ENCODE data around the gene ZNF630. TPM values are rescaled to one million over a fixed set of nuclear protein-coding genes. Genes with fewer than 3 reads are reported as not detected.
"Not testable (repeated sequence)": the region's sequence is repeated elsewhere in the genome, so short reads cannot be mapped to it uniquely, and the experiment has no call there.

Gene ZNF630
- total RNA-seq, 1 experiment from 2014 or later, result 1.5 TPM

GRCh38 chrX:48035891-48036290 lies 35.5 kb downstream of the ZNF630 start:
- H4K5ac ChIP-seq (ENCODE audit: insufficient read length, low read depth, low read length), result no peak overlapping the region
- no peak overlapping the region for H3K4me2 ChIP-seq (ENCODE audit: insufficient read depth, insufficient read length, low read length)
- H3K79me2 ChIP-seq (ENCODE audit: insufficient read depth, low read length), result no peaks in the 10 kb centered on the region
- Mint-ChIP-seq H3K4me1 (no peaks in the 10 kb centered on the region), H3K27me3 (ENCODE audit: low read depth) (no peaks in the 10 kb centered on the region; the same call in 1 of the 2 replicates), H3K36me3 (ENCODE audit: insufficient read depth in 1 of 3, low read depth in 3 of 3) (peaks cover 0 to 8% (median 8%) of the 10 kb centered on the region in 3 experiments; a peak in 4 of 7 replicates), H3K27ac (no peak overlapping the region), H3K4me3 (no peak overlapping the region), H3K9me3 (peaks cover 58 to 61% of the 10 kb centered on the region in 2 experiments)
- H4K91ac ChIP-seq (ENCODE audit: insufficient read length, low read depth, low read length), result no peak overlapping the region
- DNase-seq, result no peak
- no peak overlapping the region for H3K18ac ChIP-seq (ENCODE audit: insufficient read length, low read depth, low read length)
- H2BK15ac ChIP-seq (ENCODE audit: low read depth, low read length), result no peak overlapping the region
- no peaks in the 10 kb centered on the region for H4K20me1 ChIP-seq (ENCODE audit: control insufficient read depth, insufficient read depth, insufficient read length)
- H3K9ac ChIP-seq (ENCODE audit: extremely low read depth, insufficient read length, low read length), result no peak overlapping the region
- H3K27me3 ChIP-seq (ENCODE audit: insufficient read depth, low read length), result no peaks in the 10 kb centered on the region
- H2BK12ac ChIP-seq (ENCODE audit: insufficient read length, low read depth, low read length), result no peak overlapping the region
- H2BK5ac ChIP-seq (ENCODE audit: insufficient read length, low read length), result no peak overlapping the region
- H3K79me1 ChIP-seq (ENCODE audit: insufficient read depth, low read depth, low read length, poor library complexity, severe bottlenecking), result no peaks in the 10 kb centered on the region
- H3K27ac ChIP-seq (ENCODE audit: insufficient read length, low read depth, low read length), result no peak overlapping the region
- no peak overlapping the region for H3T11ph ChIP-seq (ENCODE audit: low read length)
- no peak overlapping the region for H2AFZ ChIP-seq (ENCODE audit: low read length)
- peaks cover 37% of the 10 kb centered on the region for H3K9me3 ChIP-seq (ENCODE audit: control insufficient read depth, low read depth, low read length)
- no CpG with 5 or more reads among the region's 4 CpGs for WGBS (ENCODE audit: extremely low coverage, insufficient read length, low lambda C conversion rate)
- TF ChIP-seq, protein P1, sequence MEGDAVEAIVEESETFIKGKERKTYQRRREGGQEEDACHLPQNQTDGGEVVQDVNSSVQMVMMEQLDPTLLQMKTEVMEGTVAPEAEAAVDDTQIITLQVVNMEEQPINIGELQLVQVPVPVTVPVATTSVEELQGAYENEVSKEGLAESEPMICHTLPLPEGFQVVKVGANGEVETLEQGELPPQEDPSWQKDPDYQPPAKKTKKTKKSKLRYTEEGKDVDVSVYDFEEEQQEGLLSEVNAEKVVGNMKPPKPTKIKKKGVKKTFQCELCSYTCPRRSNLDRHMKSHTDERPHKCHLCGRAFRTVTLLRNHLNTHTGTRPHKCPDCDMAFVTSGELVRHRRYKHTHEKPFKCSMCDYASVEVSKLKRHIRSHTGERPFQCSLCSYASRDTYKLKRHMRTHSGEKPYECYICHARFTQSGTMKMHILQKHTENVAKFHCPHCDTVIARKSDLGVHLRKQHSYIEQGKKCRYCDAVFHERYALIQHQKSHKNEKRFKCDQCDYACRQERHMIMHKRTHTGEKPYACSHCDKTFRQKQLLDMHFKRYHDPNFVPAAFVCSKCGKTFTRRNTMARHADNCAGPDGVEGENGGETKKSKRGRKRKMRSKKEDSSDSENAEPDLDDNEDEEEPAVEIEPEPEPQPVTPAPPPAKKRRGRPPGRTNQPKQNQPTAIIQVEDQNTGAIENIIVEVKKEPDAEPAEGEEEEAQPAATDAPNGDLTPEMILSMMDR (conservative IDR thresholded peaks at IDR 0.05), result no peak
- no peak overlapping the region for H3K4ac ChIP-seq (ENCODE audit: low read depth, low read length)
- H4K8ac ChIP-seq (replicated peaks; ENCODE audit: insufficient read length, low read depth, low read length), result no peak overlapping the region
- no peaks in the 10 kb centered on the region for H3K23me2 ChIP-seq (ENCODE audit: insufficient read length, low read depth, low read length, poor library complexity, severe bottlenecking)
- no peak overlapping the region for H2AK5ac ChIP-seq (ENCODE audit: insufficient read length, low read length)
- H3K23ac ChIP-seq (ENCODE audit: insufficient read length, low read depth, low read length), result no peak overlapping the region
- no peak overlapping the region for H3K56ac ChIP-seq (ENCODE audit: insufficient read length, low read depth, low read length)
- H3K14ac ChIP-seq (ENCODE audit: insufficient read depth, low read length), result no peak overlapping the region
- no peak overlapping the region for H2BK120ac ChIP-seq (ENCODE audit: low read depth, low read length, poor library complexity, severe bottlenecking)
- no peaks in the 10 kb centered on the region for H3K4me1 ChIP-seq (ENCODE audit: insufficient read depth, low read length)
- no peak overlapping the region for H2BK20ac ChIP-seq (ENCODE audit: low read depth, low read length, poor library complexity, severe bottlenecking)

- H2BK20ac ChIP-seq (ENCODE audit: low read depth, low read length, poor library complexity, severe bottlenecking); H3K23me2 ChIP-seq (ENCODE audit: insufficient read length, low read depth, low read length, poor library complexity, severe bottlenecking); H3T11ph ChIP-seq (ENCODE audit: low read length); H2AFZ ChIP-seq (ENCODE audit: low read length); H4K8ac ChIP-seq (replicated peaks; ENCODE audit: insufficient read length, low read depth, low read length); H3K18ac ChIP-seq (ENCODE audit: insufficient read length, low read depth, low read length); H3K4me2 ChIP-seq (ENCODE audit: insufficient read depth, insufficient read length, low read length); H3K4me1 ChIP-seq (ENCODE audit: insufficient read depth, low read length); H3K79me2 ChIP-seq (ENCODE audit: insufficient read depth, low read length); H2AK5ac ChIP-seq (ENCODE audit: insufficient read length, low read length); H3K27ac ChIP-seq (ENCODE audit: insufficient read length, low read depth, low read length); H3K27me3 Mint-ChIP-seq (ENCODE audit: low read depth); H4K91ac ChIP-seq (ENCODE audit: insufficient read length, low read depth, low read length); H3K9ac ChIP-seq (ENCODE audit: extremely low read depth, insufficient read length, low read length); H3K27me3 ChIP-seq (ENCODE audit: insufficient read depth, low read length); H4K5ac ChIP-seq (ENCODE audit: insufficient read length, low read depth, low read length); DNase-seq; H3K4me3 Mint-ChIP-seq; H3K36me3 Mint-ChIP-seq (ENCODE audit: insufficient read depth in 1 of 3, low read depth in 3 of 3); H2BK120ac ChIP-seq (ENCODE audit: low read depth, low read length, poor library complexity, severe bottlenecking); H3K56ac ChIP-seq (ENCODE audit: insufficient read length, low read depth, low read length); H3K27ac Mint-ChIP-seq; H2BK12ac ChIP-seq (ENCODE audit: insufficient read length, low read depth, low read length); H3K23ac ChIP-seq (ENCODE audit: insufficient read length, low read depth, low read length); H4K20me1 ChIP-seq (ENCODE audit: control insufficient read depth, insufficient read depth, insufficient read length); H2BK5ac ChIP-seq (ENCODE audit: insufficient read length, low read length); H3K14ac ChIP-seq (ENCODE audit: insufficient read depth, low read length); H3K4ac ChIP-seq (ENCODE audit: low read depth, low read length); H3K4me1 Mint-ChIP-seq; H2BK15ac ChIP-seq (ENCODE audit: low read depth, low read length); H3K79me1 ChIP-seq (ENCODE audit: insufficient read depth, low read depth, low read length, poor library complexity, severe bottlenecking): not testable (repeated sequence)
- H3K9me3 Mint-ChIP-seq, result peaks cover 66 to 67% of the 10 kb centered on the region in 2 experiments
- H3K9me3 ChIP-seq (ENCODE audit: control insufficient read depth, low read depth, low read length), result peaks cover 48% of the 10 kb centered on the region
- no CpG with 5 or more reads among the region's 10 CpGs for WGBS (ENCODE audit: extremely low coverage, insufficient read length, low lambda C conversion rate)
These were observed 40.7 kb downstream of the ZNF630 start for GRCh38 chrX:48030641-48031173.
